ENCODE data around the gene SOWAHC. TPM values are rescaled to one million over a fixed set of nuclear protein-coding genes. Genes with fewer than 3 reads are reported as not detected.

The SOWAHC gene
- total and polyA plus RNA-seq, 9 donors, result 9.5 to 36.1 (median 16.0) TPM

DNA sequence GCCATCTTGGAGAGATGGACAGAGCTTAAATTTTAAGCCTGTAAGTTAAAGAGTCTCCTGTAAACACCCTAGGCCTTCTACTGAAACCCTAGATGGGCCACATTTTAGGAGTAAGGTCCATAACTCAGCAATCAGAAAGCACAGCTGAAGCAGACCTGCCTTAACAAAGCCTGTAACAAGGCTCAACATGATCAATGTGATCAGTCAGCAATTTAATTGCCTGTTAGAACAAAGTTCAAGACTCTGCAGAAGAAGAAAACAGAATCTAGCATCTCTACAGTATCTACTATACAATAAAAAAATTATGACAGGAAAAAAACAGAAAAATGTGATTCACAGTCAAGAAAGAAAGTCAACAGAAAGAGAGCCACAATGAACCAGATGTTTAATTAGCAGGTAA is 27.5 kb upstream of the SOWAHC start:
- no peaks in the 10 kb centered on the region for H3K9me3 ChIP-seq
- no peak overlapping the region for H3K27ac ChIP-seq
- TF ChIP-seq, protein P1, sequence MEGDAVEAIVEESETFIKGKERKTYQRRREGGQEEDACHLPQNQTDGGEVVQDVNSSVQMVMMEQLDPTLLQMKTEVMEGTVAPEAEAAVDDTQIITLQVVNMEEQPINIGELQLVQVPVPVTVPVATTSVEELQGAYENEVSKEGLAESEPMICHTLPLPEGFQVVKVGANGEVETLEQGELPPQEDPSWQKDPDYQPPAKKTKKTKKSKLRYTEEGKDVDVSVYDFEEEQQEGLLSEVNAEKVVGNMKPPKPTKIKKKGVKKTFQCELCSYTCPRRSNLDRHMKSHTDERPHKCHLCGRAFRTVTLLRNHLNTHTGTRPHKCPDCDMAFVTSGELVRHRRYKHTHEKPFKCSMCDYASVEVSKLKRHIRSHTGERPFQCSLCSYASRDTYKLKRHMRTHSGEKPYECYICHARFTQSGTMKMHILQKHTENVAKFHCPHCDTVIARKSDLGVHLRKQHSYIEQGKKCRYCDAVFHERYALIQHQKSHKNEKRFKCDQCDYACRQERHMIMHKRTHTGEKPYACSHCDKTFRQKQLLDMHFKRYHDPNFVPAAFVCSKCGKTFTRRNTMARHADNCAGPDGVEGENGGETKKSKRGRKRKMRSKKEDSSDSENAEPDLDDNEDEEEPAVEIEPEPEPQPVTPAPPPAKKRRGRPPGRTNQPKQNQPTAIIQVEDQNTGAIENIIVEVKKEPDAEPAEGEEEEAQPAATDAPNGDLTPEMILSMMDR (IDR thresholded peaks at IDR 0.05), result no peak
- TF ChIP-seq POLR2A (IDR thresholded peaks at IDR 0.05) (no peak), EP300 (IDR thresholded peaks at IDR 0.05) (no peak)
- H3K4me1 ChIP-seq (ENCODE audit: insufficient read depth), result no peaks in the 10 kb centered on the region
- H3K4me3 ChIP-seq, result no peak overlapping the region
- DNase-seq, result no peak
- no peaks in the 10 kb centered on the region for H3K27me3 ChIP-seq
- intact Hi-C loops (cut with DNase I), result no loop called here
- no peaks in the 10 kb centered on the region for H3K36me3 ChIP-seq

DNA sequence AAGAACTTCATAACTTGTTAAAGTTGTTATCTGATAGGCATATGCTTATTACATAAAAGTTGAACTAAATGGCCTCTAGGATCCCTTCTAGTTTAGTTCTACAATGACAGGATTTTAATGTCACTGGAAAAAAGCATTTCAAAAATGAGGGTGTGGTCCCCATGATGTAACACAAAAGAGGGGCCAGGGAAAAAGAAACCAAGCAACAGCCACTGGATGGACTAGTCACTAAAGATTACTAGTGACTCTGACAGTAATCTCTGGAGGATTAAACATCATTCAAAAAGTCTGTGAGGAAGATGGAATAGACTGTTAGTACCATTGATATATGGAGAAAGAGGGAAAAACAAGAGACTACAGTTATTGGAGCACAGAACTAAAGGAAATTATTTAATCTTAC is 23.0 kb upstream of the SOWAHC start:
- TF ChIP-seq, protein P1 (IDR thresholded peaks at IDR 0.05), result no peak
- no peak for TF ChIP-seq POLR2A (IDR thresholded peaks at IDR 0.05)
- TF ChIP-seq EP300 (IDR thresholded peaks at IDR 0.05), result no peak
- Histone ChIP-seq H3K4me1 (ENCODE audit: insufficient read depth) (peaks cover 3% of the 10 kb centered on the region), H3K36me3 (no peaks in the 10 kb centered on the region), H3K27ac (no peak overlapping the region), H3K9me3 (no peaks in the 10 kb centered on the region), H3K27me3 (no peaks in the 10 kb centered on the region), H3K4me3 (no peak overlapping the region)
- no peak for DNase-seq
- intact Hi-C loops (cut with DNase I), result no loop called here

DNA sequence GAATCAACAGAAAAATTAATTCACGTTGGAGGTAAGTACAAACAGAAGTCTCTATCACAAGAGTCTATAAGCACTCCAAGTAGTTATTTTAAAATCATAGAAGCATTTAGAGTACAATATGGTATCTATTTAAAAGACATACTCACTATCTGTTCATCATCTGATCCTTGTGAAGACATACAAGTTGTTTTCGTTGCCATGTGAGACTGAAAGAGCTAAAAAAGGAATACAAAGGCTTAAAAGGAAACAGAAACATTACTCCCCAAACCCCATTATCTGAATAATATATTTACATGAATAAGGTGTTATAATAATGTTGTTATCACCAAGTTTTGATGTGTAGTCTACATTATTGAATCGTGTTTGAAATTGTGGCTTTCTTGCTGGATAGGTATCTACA is 21.3 kb upstream of the SOWAHC start:
- H3K27me3 ChIP-seq, result no peaks in the 10 kb centered on the region
- H3K9me3 ChIP-seq, result no peaks in the 10 kb centered on the region
- DNase-seq, result no peak
- 87 to 95% (median 93%) methylated on average over 3 of the region's 3 CpGs for WGBS, 3 donors
- intact Hi-C loops (cut with DNase I), result no loop called here
- H3K36me3 ChIP-seq, result no peaks in the 10 kb centered on the region
- no peak overlapping the region for H3K4me3 ChIP-seq
- no peak overlapping the region for H3K27ac ChIP-seq
- no peak for TF ChIP-seq EP300 (IDR thresholded peaks at IDR 0.05)
- no peak for TF ChIP-seq POLR2A (IDR thresholded peaks at IDR 0.05)
- TF ChIP-seq, protein P1 (IDR thresholded peaks at IDR 0.05), result no peak
- peaks cover 4% of the 10 kb centered on the region for H3K4me1 ChIP-seq (ENCODE audit: insufficient read depth)

DNA sequence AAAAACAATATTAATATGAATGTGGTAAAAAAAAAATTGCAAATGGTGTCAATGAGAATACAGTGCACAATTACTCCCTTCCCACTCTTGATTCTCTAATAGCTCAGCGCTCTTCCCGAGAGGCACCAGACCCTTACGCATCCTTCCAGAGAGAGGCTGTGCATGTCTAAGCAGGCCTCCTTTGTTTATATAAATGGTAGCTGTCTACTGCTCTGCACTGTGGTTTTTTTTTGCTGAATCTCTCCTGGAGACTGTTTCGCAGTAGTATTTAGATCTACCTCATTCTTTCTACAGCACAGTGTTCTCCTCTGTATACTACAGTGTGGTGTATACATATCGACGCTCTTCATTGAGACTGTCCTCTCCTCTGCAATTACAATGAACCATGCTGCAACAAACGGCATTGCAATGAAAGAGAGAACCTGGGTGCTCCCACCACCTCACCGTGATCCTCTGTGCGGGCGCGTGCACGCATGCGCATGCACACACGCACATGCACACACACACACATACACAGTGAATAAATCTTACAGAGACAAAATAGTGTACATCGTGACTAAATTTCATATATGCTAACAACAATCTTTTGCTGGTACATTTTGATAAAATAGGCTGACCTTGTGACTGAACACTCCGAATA is 19.8 kb upstream of the SOWAHC start:
- WGBS, 3 donors, result 92 to 95% (median 94%) methylated on average over 16 of the region's 16 CpGs
- TF ChIP-seq EP300 (IDR thresholded peaks at IDR 0.05) (no peak), POLR2A (IDR thresholded peaks at IDR 0.05) (no peak)
- TF ChIP-seq, protein P1 (IDR thresholded peaks at IDR 0.05), result no peak
- Histone ChIP-seq H3K4me1 (ENCODE audit: insufficient read depth) (peaks cover 5% of the 10 kb centered on the region), H3K36me3 (no peaks in the 10 kb centered on the region), H3K9me3 (no peaks in the 10 kb centered on the region), H3K27me3 (no peaks in the 10 kb centered on the region), H3K4me3 (no peak overlapping the region), H3K27ac (no peak overlapping the region)
- intact Hi-C loops (cut with DNase I), result no loop called here
- DNase-seq, result no peak

Data from ovary (tissue), 9 donors.